Natural killer cell (primary cell): ENCODE measurements around the gene ABCB9. TPM values are rescaled to one million over a fixed set of nuclear protein-coding genes. Genes with fewer than 3 reads are reported as not detected.
A peak's percentile ranks its signal among the peaks of the same experiment; 100 is the strongest.

Source experiments
- ATAC-seq, 3 donors: fragments of 150-1000 bp in 2 of 3; fragments of 200-7000 bp in 1 of 3; cut with Tn5 transposase; 1 replicate in 1 of 3; 2 replicates in 2 of 3; pipeline ENCODE4 v1.10.0; 2021; ENCODE audit warnings: mild to moderate bottlenecking in 2 of 3, moderate library complexity in 2 of 3
- DNase-seq, 2 donors: peaks; one replicate each; pipeline versions ENCODE4 v3.0.0 to v3.0.0-alpha.2; 2013 to 2021; ENCODE audit warnings: mixed read lengths in 1 of 2
- H3K27ac ChIP-seq: one replicate; pipeline ENCODE4 v1.5.1; 2013; ENCODE audit warnings: mild to moderate bottlenecking, low read length
- H3K27me3 ChIP-seq: one replicate; pipeline ENCODE4 v1.6.1; 2013; ENCODE audit warnings: low read length; ENCODE audit not compliant: control insufficient read depth, insufficient read depth
- H3K36me3 ChIP-seq: one replicate; pipeline ENCODE4 v1.6.1; 2013; ENCODE audit warnings: low read length; ENCODE audit not compliant: control insufficient read depth, insufficient read depth
- H3K4me1 ChIP-seq: one replicate; pipeline ENCODE4 v1.6.1; 2013; ENCODE audit warnings: low read length; ENCODE audit not compliant: control insufficient read depth, insufficient read depth
- H3K4me3 ChIP-seq: one replicate; pipeline ENCODE4 v1.5.1; 2013; ENCODE audit warnings: low read length
- H3K9me3 ChIP-seq: one replicate; pipeline ENCODE4 v1.6.1; 2013; ENCODE audit warnings: low read length; ENCODE audit not compliant: control insufficient read depth, insufficient read depth
- H3K27ac Mint-ChIP-seq, 2 donors: one replicate each; pipeline ENCODE4 v1.8.0; 2022; ENCODE audit warnings: mild to moderate bottlenecking in 2 of 2, mixed read lengths in 2 of 2, moderate library complexity in 1 of 2
- H3K27me3 Mint-ChIP-seq, 2 donors: one replicate each; pipeline ENCODE4 v1.8.0; 2022; ENCODE audit warnings: low read depth in 2 of 2, mixed read lengths in 2 of 2
- H3K36me3 Mint-ChIP-seq: one replicate; pipeline ENCODE4 v1.8.0; 2022; ENCODE audit warnings: mixed read lengths
- H3K4me1 Mint-ChIP-seq, 2 donors: one replicate each; pipeline ENCODE4 v1.8.0; 2022; ENCODE audit warnings: mixed read lengths in 2 of 2
- H3K4me3 Mint-ChIP-seq: one replicate; pipeline ENCODE4 v1.8.0; 2022; ENCODE audit warnings: mild to moderate bottlenecking, moderate library complexity, mixed read lengths
- H3K9me3 Mint-ChIP-seq, 2 donors: one replicate each; pipeline ENCODE4 v1.8.0; 2022; ENCODE audit warnings: mixed read lengths in 2 of 2
- CTCF ChIP-seq: fragments of 200-600 bp; IDR thresholded peaks from one replicate; pipeline ENCODE4 v1.8.0; 2022; ENCODE audit warnings: antibody characterized with exemption
- WGBS: methylation state at CpG from one replicate; pipeline ENCODE4 v1.1.7; 2013; ENCODE audit warnings: missing lambda C conversion rate; ENCODE audit not compliant: insufficient coverage; 5-methylcytosine and 5-hydroxymethylcytosine counted together
- intact Hi-C: fragments of 100-400 bp; cut with micrococcal nuclease; formaldehyde crosslinking; loops from one replicate; pipeline ENCODE4 v1.14.2; 2022
- total RNA-seq, 4 donors: library from RNA; stranded (reverse); fragments of 120-200 nt in 1 of 4; gene quantifications; one replicate each; pipeline versions ENCODE4 v1.2.3 to v1.2.4, GENCODE V29; 2013 to 2022

The ABCB9 gene
- total RNA-seq, 3 donors from 2014 or later (not counting 1 experiment from before 2014, with no cell fraction given), result 2.4 to 4.0 (median 3.3) TPM

- Mint-ChIP-seq H3K4me1 (peaks cover 82 to 90% of the 10 kb centered on the region in 2 donors), H3K4me3 (peak within 1 kb of the TSS; percentile 99), H3K27ac (peak within 1 kb of the TSS; percentile 100), H3K9me3 (peaks cover 0 to 4% of the 10 kb centered on the region in 2 donors), H3K36me3 (no peaks in the 10 kb centered on the region), H3K27me3 (no peaks in the 10 kb centered on the region)
- intact Hi-C loops, result loop anchor here (1.0 to 5.0 kb wide), 4 partner anchors 15 to 181 kb away; no protein-coding TSS in a partner anchor
- Histone ChIP-seq H3K9me3 (no peaks in the 10 kb centered on the region), H3K27me3 (no peaks in the 10 kb centered on the region), H3K4me1 (peaks cover 83% of the 10 kb centered on the region), H3K27ac (peak within 1 kb of the TSS; percentile 99), H3K4me3 (peak within 1 kb of the TSS; percentile 92), H3K36me3 (no peaks in the 10 kb centered on the region)
- TF ChIP-seq CTCF, result no peak
- WGBS, result 7% methylated on average over 81 of the region's 81 CpGs
- ATAC-seq (peak; percentile 61 to 85 (median 77)), DNase-seq (peak; percentile 95 to 98)
Measured at GRCh38 chr12:122895704-122896636, 70.3 kb downstream of the ABCB9 start, which contains the start of gene VPS37B. TSS of gene VPS37B (minus strand) at chr12:122896124. CDS start at chr12:122896062, 62 bp downstream.

GRCh38 chr12:122895320-122895703 lies 71.0 kb downstream of the ABCB9 start:
- Histone ChIP-seq H3K4me1 (peaks cover 82% of the 10 kb centered on the region), H3K36me3 (no peaks in the 10 kb centered on the region), H3K9me3 (no peaks in the 10 kb centered on the region), H3K27me3 (no peaks in the 10 kb centered on the region), H3K27ac (peak overlapping the region; percentile 99), H3K4me3 (peak overlapping the region; percentile 92)
- H3K9me3 Mint-ChIP-seq, result peaks cover 0 to 4% of the 10 kb centered on the region in 2 donors
- no peaks in the 10 kb centered on the region for H3K27me3 Mint-ChIP-seq
- peaks cover 88 to 91% of the 10 kb centered on the region in 2 donors for H3K4me1 Mint-ChIP-seq
- peak overlapping the region; percentile 100 for H3K27ac Mint-ChIP-seq
- intact Hi-C loops, result loop anchor here (2.0 to 5.0 kb wide), 3 partner anchors 15 to 182 kb away; no protein-coding TSS in a partner anchor
- no peak for ATAC-seq
- DNase-seq, result peak in 1 of 2 donors; percentile 46
- WGBS, result 6% methylated on average over 9 of the region's 9 CpGs
- peak overlapping the region; percentile 99 for H3K4me3 Mint-ChIP-seq
- H3K36me3 Mint-ChIP-seq, result no peaks in the 10 kb centered on the region
- no peak for TF ChIP-seq CTCF

GRCh38 chr12:122894193-122895121 lies 71.8 kb downstream of the ABCB9 start:
- peak overlapping the region; percentile 100 for H3K27ac Mint-ChIP-seq
- peaks cover 88 to 91% of the 10 kb centered on the region in 2 donors for H3K4me1 Mint-ChIP-seq
- H3K27ac ChIP-seq, result peak overlapping the region; percentile 99
- H3K9me3 Mint-ChIP-seq, result peaks cover 0 to 4% of the 10 kb centered on the region in 2 donors
- no peaks in the 10 kb centered on the region for H3K36me3 ChIP-seq
- H3K4me1 ChIP-seq, result peaks cover 82% of the 10 kb centered on the region
- intact Hi-C loops, result loop anchor here (2.0 to 5.0 kb wide), 3 partner anchors 14 to 183 kb away; no protein-coding TSS in a partner anchor
- H3K27me3 Mint-ChIP-seq, result no peaks in the 10 kb centered on the region
- 21% methylated on average over 14 of the region's 15 CpGs for WGBS
- ATAC-seq (peak in 2 of 3 donors; percentile 9 to 12), DNase-seq (peak; percentile 40 to 68)
- no peaks in the 10 kb centered on the region for H3K27me3 ChIP-seq
- H3K4me3 ChIP-seq, result peak overlapping the region; percentile 92
- H3K36me3 Mint-ChIP-seq, result no peaks in the 10 kb centered on the region
- peak overlapping the region; percentile 99 for H3K4me3 Mint-ChIP-seq
- TF ChIP-seq CTCF, result no peak
- H3K9me3 ChIP-seq, result no peaks in the 10 kb centered on the region
